HEK293 (cell line): ENCODE measurements around the gene RHBG.

Source experiments
- WT1 ChIP-seq: fragments of 450-650 bp; formaldehyde crosslinking; IDR thresholded peaks from 2 replicates; pipeline ENCODE4 v1.5.1; 2016; ENCODE audit warnings: missing biosample characterization, missing genetic modification characterization
- ZNF274 ChIP-seq, 2 experiments: fragments of 200-500 bp in 1 of 2; fragments of 450-650 bp in 1 of 2; sonication (Bioruptor generic) in 1 of 2; formaldehyde crosslinking in 1 of 2; IDR thresholded peaks; 2 replicates each; pipeline versions ENCODE4 v1.5.1 to v1.6.1; 2014 to 2016; ENCODE audit warnings: borderline replicate concordance in 1 of 2, inconsistent platforms in 1 of 2, low read length in 1 of 2, missing biosample characterization in 1 of 2, missing genetic modification characterization in 1 of 2
- ZNF510 ChIP-seq: fragments of 450-650 bp; formaldehyde crosslinking; IDR thresholded peaks from 2 replicates; pipeline ENCODE4 v1.5.1; 2018; ENCODE audit warnings: mild to moderate bottlenecking, missing genetic modification characterization, missing biosample characterization; ENCODE audit not compliant: insufficient replicate concordance

DNA sequence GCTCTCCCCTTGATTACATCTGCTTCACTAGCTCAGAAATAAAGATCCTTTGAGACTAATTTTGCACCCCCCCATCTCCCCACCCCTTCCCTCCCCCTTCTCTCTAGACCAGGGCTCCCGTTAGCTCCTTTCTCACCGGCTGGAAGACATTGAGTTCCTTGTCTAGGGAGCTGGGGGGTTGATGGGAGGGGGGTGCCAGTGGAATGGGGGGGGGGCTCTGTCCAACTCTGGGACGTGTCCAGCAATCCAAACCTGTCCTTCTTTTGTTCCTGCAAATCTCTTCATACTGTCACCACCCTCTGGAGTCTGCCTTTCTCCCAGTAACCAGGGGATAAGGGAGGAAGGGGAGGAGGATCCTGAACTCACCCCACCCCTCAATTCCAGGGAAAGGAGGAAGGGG, 61.9 kb downstream of the RHBG start:
- TF ChIP-seq WT1 (tag by site-specific recombination) (no peak), ZNF274 (IDR thresholded peaks at IDR 0.05; ENCODE audit: low read length) (no peak), ZNF274 (tag by site-specific recombination; IDR thresholded peaks at IDR 0.05; ENCODE audit: borderline replicate concordance) (no peak), ZNF510 (no peak)
